HuH-7.5 (cell line): ENCODE measurements around the gene GCN1.

ENCODE experiments used
- DNase-seq: peaks from one replicate; pipeline ENCODE4 v3.0.0; 2011; ENCODE audit warnings: low spot score

Gene GCN1

GRCh38 chr12:120139958-120140357, 54.6 kb downstream of the GCN1 start:
- no peak for DNase-seq

- no peak for DNase-seq
These were observed 56.1 kb downstream of the GCN1 start for GRCh38 chr12:120138366-120138765.

- DNase-seq, result no peak
These were observed 56.7 kb downstream of the GCN1 start for GRCh38 chr12:120137833-120138232.

GRCh38 chr12:120136093-120136770, 58.3 kb downstream of the GCN1 start:
- no peak for DNase-seq

- DNase-seq, result no peak
These were observed 60.1 kb downstream of the GCN1 start for GRCh38 chr12:120134307-120134980.

GRCh38 chr12:120132863-120133385, 61.6 kb downstream of the GCN1 start:
- no peak for DNase-seq

GRCh38 chr12:120132054-120132836, 62.3 kb downstream of the GCN1 start:
- no peak for DNase-seq

- DNase-seq, result no peak
These were observed 63.4 kb downstream of the GCN1 start for GRCh38 chr12:120131116-120131515.

- DNase-seq, result no peak
These were observed 64.5 kb downstream of the GCN1 start for GRCh38 chr12:120130011-120130410.

GRCh38 chr12:120126635-120127005, 67.9 kb downstream of the GCN1 start:
- DNase-seq, result no peak

- no peak for DNase-seq
These were observed 68.5 kb downstream of the GCN1 start for GRCh38 chr12:120125792-120126634.

GRCh38 chr12:120125029-120125428, 69.5 kb downstream of the GCN1 start:
- no peak for DNase-seq

- DNase-seq, result no peak
These were observed 72.7 kb downstream of the GCN1 start for GRCh38 chr12:120121766-120122293.

GRCh38 chr12:120121343-120121742, 73.2 kb downstream of the GCN1 start:
- no peak for DNase-seq

- DNase-seq, result no peak
These were observed 75.1 kb downstream of the GCN1 start for GRCh38 chr12:120119271-120119973.

- DNase-seq, result no peak
These were observed 76.0 kb downstream of the GCN1 start for GRCh38 chr12:120118321-120119061.

GRCh38 chr12:120117961-120118320, 76.6 kb downstream of the GCN1 start:
- no peak for DNase-seq

GRCh38 chr12:120116792-120117651, 77.5 kb downstream of the GCN1 start:
- peak; percentile 97 for DNase-seq

- DNase-seq, result no peak
These were observed 78.1 kb downstream of the GCN1 start, which contains the start of gene RAB35 for GRCh38 chr12:120116441-120116791. Gene RAB35, minus strand, starts transcription at chr12:120116753. Its CDS starts 103 bp downstream, at chr12:120116650.
